ENCODE results near the gene LNP1. TPM values are rescaled to one million over a fixed set of nuclear protein-coding genes. Genes with fewer than 3 reads are reported as not detected.

LNP1 gene
- total and polyA plus RNA-seq, 2 of the 13 experiments (the other 11 are each of a cell fraction or from before 2014, with no cell fraction given) = 3.6 to 7.0 TPM

- TF ChIP-seq, protein P1, sequence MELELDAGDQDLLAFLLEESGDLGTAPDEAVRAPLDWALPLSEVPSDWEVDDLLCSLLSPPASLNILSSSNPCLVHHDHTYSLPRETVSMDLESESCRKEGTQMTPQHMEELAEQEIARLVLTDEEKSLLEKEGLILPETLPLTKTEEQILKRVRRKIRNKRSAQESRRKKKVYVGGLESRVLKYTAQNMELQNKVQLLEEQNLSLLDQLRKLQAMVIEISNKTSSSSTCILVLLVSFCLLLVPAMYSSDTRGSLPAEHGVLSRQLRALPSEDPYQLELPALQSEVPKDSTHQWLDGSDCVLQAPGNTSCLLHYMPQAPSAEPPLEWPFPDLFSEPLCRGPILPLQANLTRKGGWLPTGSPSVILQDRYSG (CRISPR knock-in tag; IDR thresholded peaks at IDR 0.05) = no peak
- peak; percentile 69 for TF ChIP-seq RBM22 (optimal IDR thresholded peaks at IDR 0.05; ENCODE audit: low read length)
These were observed 39.4 kb upstream of the LNP1 start (continued) for GRCh38 chr3:100361897-100362296.

- Histone ChIP-seq H3K4me3 (replicated peaks in 1 of 3; ENCODE audit: insufficient read depth in 1 of 3, low read depth in 2 of 3, low read length in 3 of 3) (no peak overlapping the region), H2AFZ (ENCODE audit: low read length) (no peak overlapping the region), H3K27me3 (ENCODE audit: control insufficient read depth in 1 of 2, insufficient read depth in 2 of 2, low read length in 2 of 2) (no peaks in the 10 kb centered on the region), H3K27ac (ENCODE audit: extremely low read length, insufficient read depth, low read length) (no peak overlapping the region), H3K79me2 (ENCODE audit: insufficient read depth, low read length) (no peaks in the 10 kb centered on the region), H3K9me3 (ENCODE audit: low read length) (peaks cover 4% of the 10 kb centered on the region; the same call in 1 of the 2 replicates), H4K20me1 (ENCODE audit: insufficient read depth, low read length) (no peaks in the 10 kb centered on the region), H3K9ac (ENCODE audit: insufficient read depth, low read depth, low read length) (no peak overlapping the region), H3K36me3 (replicated peaks in 1 of 2; ENCODE audit: control insufficient read depth in 1 of 2, insufficient read depth in 2 of 2, low read length in 2 of 2) (peaks cover 4 to 48% of the 10 kb centered on the region in 2 experiments), H3K4me2 (ENCODE audit: low read depth, low read length) (no peak overlapping the region), H3K4me1 (ENCODE audit: insufficient read depth, low read length) (peaks cover 10% of the 10 kb centered on the region)
- DNase-seq (ENCODE audit: low spot score) (no peak), ATAC-seq (no peak), FAIRE-seq (no peak)
- BruUV-seq (replicated peaks) = no TSS peak
- TF ChIP-seq HIC2 (CRISPR knock-in tag; IDR thresholded peaks at IDR 0.05; ENCODE audit: low read depth) (no peak), ZNF121 (CRISPR knock-in tag; IDR thresholded peaks at IDR 0.05) (peak; percentile 80), ZBED4 (CRISPR knock-in tag; IDR thresholded peaks at IDR 0.05; ENCODE audit: borderline replicate concordance) (no peak)
- intact Hi-C loops (cut with micrococcal nuclease; ENCODE audit: unreplicated experiment) (no loop called here), in situ Hi-C loops (cut with HindIII; ENCODE audit: extremely low pct_ligation_motif_present, low pct_unique_long_range_greater_than_20kb) (no loop called here)
- CTCF ChIA-PET (ENCODE audit: low intra/inter-chr PET ratio, low total read pairs) = no interaction called here
- WGBS (ENCODE audit: low lambda C conversion rate) = 95% methylated on average over 3 of the region's 3 CpGs
- POLR2A ChIA-PET = interaction anchor here (0.8 kb wide), 1 partner anchor 37 kb away, joined by 3 read pairs; the partner anchor contains the start of genes LNP1 and TOMM70
These were observed 36.9 kb upstream of the LNP1 start for GRCh38 chr3:100364421-100364820.
